ENCODE measurements around the gene TEX14.

DNA sequence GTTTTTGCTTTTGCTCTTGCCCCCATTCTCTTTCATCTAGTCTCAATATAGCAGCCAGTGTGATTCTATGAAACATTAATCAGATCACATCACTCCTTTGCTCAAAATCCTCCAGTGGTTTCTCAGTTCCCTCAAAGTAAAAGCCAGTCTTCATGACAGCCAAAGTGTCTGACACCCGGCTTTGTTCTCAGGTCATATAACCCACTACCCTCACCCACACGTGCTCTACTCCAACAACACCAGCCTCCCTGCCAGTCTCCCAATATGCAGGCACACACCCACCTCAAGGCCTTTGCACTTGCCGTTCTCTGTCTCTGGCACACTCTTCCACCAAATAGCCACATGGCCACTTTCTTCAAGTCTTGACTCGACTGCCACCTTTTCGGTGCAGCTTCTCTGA, 181.8 kb downstream of the TEX14 start:
- TF ChIP-seq CTCF (IDR thresholded peaks at IDR 0.05): no peak
- no peak for TF ChIP-seq POLR2AphosphoS5 (IDR thresholded peaks at IDR 0.05)
